GM20000 (cell line): Measurements from ENCODE around the gene ADARB2.

Experiments
- DNase-seq: peaks from one replicate; pipeline ENCODE4 v3.0.0; 2012; ENCODE audit warnings: low spot score
- CTCF ChIP-seq: IDR thresholded peaks from 2 replicates; pipeline ENCODE4 v1.5.1; 2012; ENCODE audit warnings: mild to moderate bottlenecking, control low read depth; ENCODE audit errors: extremely low read depth, missing control alignments

The ADARB2 gene

GRCh38 chr10:1651270-1651966, 85.9 kb downstream of the ADARB2 start:
- TF ChIP-seq CTCF, result no peak
- DNase-seq, result no peak

DNA sequence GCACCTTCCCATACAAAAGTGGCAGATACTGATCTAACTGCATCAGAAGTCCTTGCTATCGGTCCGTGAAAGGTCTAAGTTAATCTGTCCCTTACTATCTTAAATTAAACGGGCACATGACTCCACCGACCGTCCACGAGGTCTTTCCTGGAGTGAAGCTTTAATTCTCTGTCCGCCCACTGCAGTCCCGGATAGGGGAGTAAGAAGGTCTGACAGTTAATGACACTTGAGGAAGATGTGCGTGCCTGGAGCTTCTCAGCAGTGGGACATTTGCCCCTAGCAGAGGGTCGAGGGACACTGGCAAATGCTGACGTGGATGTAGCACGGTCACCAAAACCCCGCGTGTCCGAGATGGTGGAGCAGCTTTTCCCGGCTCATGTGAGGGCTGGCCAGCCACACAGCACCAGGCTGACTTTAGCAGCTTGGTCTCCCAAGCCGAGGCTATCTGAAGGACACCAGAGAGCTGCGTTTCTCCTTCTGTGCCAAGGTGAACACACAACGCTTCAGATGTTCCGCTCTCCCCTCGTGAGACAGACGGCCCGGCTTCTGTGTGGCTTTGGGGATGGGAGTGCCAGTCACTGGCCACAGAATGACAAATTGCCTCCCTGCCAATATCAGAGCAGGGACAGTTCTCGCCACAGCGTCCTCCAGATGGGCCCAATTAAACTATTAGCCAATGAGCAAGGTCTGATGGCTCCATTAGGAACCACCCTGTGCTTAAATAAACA, 86.6 kb downstream of the ADARB2 start:
- DNase-seq, result no peak

DNA sequence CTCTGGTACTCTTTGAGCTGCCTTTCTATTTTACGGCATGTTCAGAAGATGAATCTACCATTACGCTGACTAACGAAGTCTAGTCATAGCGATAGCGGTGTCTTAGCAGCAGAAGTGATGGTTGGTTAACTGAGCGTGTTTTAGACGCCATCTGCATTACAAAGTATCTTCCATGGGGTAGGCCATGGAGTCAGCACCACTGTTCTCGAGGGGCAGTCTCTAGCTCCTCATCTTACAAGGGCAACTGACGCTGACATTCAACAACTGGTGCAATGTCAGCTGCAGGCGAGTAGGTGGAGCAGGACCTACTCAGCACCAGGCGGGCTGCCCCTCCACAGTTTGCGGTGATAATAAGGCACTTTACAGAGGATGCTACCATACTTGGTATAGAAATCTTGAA, 88.7 kb downstream of the ADARB2 start:
- TF ChIP-seq CTCF, result no peak
- DNase-seq, result peak; percentile 42

More for the DNA sequence above, 86.6 kb downstream of the ADARB2 start:
- TF ChIP-seq CTCF, result no peak

DNA sequence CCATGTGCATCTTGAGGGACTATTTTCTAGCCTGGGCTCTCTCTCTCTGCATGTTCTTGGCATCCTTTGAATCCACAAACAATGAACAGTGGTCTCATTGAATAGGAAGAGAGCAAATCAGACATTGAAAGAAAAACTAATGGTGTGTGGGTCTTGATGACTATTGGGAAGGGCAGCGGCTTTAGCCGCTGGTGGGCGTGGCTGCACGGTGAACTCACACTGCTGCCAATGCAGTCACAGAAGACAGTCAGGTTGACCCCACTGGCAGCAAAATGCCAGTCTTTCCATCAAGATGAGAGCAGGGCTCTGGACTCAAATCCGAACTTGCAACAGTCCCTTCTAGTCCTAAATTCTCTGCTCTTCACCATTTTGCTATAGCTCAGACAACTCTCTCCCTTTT, 91.0 kb downstream of the ADARB2 start:
- TF ChIP-seq CTCF, result no peak

GRCh38 chr10:1645896-1646295, 91.4 kb downstream of the ADARB2 start:
- no peak for TF ChIP-seq CTCF
- no peak for DNase-seq

More for the DNA sequence above, 91.0 kb downstream of the ADARB2 start:
- DNase-seq, result no peak

GRCh38 chr10:1644191-1644711, 93.1 kb downstream of the ADARB2 start:
- DNase-seq, result no peak
- TF ChIP-seq CTCF, result no peak

- no peak for DNase-seq
Measured at GRCh38 chr10:1643908-1644179, 93.5 kb downstream of the ADARB2 start.

More at GRCh38 chr10:1643908-1644179, 93.5 kb downstream of the ADARB2 start:
- TF ChIP-seq CTCF, result no peak
